Measurements from ENCODE around the gene FBXL17.

The FBXL17 gene

DNA sequence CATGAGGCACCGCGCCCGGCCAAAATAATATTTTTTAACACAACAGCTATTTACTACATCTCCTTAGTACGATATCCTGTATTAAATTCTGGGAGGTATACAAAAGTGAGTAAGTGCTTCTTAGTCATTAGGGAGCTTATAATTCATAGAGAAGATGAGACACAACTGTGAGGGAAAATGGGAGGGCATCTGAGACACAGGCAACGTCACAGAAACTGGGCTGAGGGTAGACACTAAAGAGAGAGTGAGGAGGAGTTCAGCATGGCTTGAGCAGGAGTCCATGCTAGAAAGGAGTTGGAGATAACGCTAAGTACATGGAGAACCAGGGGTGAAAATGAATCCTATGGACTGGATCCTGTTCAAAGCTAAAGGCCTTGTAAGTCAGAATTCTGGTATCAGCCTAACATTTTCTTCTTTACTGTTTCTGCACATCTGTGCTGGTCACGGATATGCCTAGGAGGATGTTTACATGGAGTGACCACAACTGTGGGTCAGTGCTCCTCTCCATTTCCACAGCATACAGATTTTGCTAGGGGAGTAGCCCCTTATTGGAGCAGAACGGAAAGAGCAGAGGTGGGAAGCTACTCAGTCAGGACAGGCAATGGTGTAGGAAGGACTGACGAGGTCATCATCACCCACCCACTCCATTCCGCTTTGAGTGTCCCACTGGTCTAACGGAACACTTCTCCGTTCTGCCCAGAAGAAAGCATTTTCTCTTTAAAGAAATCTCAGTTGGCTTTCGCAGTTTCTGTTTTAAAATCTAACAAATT, 400.8 kb downstream of the FBXL17 start:
- DNase-seq, result no peak

DNA sequence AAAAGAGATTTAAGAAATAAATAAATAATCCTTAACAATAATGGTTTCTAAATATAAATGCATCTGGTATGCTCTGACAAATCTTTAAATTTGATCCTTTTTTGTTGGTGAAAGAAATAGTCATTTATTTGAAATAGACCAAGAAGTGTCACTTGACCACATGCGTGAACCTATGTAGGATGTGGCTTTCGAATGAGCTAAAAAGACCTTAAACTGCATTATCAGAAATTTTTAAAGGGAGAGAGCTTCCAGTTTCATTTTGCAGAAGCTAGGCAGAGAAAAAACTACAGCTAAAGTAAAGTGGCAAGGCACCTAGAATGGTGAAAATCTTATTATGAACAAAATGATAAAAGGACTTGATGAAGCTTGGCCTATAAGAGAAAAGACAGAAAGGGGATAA, 402.0 kb downstream of the FBXL17 start:
- DNase-seq, result no peak

DNA sequence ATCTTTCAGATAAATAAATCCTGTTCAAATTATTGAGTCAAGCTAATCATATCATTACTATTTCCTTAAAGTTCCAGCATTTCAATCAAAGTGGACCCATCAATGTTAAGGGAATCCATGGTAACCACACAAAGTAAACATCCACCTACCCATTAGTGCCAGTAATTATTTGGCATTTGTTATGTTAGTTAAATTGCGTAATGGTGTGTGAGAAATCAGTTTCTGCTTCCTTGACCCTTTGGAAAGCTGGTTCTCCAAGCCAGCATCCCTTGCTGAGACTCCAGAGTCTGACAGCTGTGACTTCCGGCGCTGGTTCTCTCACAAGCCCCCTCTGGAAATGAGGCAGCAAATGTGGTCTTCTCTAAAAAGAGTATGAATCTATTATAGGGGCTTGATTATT, 402.6 kb downstream of the FBXL17 start:
- DNase-seq, result no peak

DNA sequence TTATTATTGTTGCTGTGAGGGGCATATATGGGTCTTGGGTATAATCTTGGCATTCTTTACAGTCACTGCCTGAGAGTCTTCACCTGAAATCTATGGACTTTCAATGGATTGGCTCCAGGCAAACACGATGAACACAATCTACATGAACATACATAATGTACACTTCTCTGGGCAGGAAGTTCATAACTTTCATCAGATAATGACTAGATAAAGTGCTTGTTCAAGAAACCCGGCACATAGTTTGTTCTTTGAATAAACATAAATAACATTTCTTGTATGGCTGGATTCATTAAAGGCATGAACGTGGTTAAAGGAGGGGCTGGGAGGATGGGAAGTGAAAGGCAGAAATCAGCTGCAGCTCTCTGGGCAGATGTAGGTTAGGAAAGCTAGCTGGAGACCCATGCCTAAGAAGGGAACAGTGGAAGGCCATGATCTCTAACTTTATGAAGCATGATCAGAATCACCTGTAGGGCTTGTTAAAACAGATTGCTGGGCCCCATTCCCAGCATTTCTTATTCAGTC, 404.3 kb downstream of the FBXL17 start:
- DNase-seq, result no peak

DNA sequence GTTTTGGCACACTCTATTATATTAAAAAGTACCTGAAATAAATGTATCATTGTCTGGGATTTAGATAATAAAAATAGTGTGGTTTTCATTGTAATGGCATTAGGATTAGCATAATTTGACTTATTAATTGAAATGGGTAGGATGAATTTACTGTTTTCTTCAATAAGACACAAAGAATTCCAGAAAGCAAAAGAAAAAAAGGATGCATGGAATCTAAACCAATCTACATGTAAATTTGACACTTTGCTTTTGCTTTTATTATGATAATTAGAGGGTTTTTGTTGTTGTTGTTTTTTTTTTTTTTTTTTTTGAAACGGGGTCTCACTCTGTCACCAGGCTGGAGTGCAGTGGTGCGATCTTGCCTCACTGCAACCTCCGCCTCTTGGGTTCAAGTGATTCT, 406.3 kb downstream of the FBXL17 start:
- DNase-seq, result no peak

DNA sequence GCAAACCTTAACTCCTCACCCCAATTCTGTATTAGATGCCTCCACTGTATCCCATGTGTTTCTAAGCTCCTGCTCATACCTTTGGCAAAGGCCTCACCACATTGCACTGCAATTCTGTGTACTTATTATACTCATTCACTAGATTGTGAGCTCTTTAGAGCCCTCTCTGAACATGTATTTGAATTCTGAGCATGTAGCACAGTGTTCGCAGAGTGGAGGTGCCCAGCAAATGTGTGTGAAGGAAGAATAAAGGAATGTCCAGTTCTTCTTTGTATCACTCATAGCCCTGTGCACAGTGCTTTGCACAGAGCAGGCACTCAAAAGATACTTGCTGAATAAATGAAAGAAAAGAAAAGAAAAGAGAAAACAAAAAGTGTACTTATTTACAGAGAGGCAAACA, 410.1 kb downstream of the FBXL17 start:
- no peak for DNase-seq

DNA sequence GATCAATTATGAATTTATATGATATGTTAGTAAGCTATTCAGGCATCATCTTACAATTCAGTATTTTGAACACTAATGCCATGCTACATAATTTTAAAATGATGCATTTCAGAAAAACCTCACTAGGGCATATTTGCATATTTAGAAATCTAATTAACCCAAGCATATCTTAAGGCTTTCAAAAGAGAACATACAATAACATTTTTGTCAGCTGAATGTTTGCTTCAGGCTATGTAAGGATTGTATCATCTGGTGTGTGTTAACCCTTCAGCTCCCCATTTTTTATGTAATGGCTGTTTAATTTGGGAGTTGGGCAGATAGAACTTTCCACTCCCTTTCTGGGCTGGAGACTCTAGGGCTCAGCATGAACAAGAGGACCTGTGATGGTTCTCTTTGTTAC, 412.1 kb downstream of the FBXL17 start:
- DNase-seq, result peak; percentile 12

DNA sequence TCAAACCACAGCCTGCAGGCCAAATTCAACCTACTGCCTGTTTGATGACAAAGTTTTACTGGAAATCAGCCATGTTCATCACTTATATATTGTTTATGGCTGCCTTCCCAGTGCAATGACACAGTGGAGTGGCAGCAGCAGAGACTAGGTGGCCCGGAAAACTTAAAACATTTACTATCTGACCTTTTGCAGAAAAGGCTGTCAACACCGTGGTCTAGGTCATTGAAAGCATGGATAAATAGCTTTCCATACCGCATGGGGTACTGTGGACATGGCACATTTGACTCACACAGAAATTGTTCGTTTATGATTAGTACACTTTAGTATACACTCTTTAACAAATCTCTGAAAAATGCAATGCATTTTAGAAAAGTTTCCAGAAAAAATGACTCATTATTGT, 412.9 kb downstream of the FBXL17 start:
- DNase-seq, result peak; percentile 82

DNA sequence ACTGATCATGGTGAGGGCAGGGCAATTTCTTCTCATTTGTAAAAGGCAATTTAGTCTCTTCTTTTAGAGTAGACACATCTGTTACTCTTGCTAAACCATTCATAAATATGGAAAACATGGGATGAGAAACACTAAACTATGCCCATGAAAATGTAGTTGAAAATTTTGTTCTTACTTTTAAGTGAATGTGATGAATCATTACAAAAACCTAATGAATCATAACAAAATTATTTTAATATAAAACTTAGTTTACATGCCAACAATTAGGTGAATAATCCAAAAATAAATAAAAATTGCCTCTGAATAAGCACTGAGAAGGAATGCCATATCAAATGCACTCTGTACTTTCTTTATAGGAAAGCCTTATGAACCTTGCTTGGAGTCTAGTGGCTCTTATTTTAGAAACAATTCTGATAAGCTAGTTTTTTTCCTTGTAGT, 413.5 kb downstream of the FBXL17 start:
- peak; percentile 18 for DNase-seq

DNA sequence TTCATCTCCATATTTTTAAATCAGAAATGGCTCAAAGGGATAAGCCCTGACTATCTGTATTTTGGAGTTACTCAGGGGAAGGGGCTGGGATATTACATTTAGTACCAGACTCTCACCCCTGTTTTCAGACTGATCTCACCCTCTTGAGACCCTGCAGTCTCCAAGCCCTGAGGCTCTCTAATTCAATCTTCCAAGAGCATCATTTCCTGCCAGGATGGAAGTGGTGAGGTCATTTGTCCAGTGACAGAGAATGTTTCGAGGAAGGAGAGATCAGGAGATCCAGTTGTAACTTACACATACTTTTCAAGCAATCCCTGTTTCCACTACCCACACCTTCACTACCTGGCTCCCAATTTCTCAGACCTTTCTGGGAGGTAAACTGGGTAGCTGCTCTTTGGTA, 415.7 kb downstream of the FBXL17 start:
- no peak for DNase-seq

DNA sequence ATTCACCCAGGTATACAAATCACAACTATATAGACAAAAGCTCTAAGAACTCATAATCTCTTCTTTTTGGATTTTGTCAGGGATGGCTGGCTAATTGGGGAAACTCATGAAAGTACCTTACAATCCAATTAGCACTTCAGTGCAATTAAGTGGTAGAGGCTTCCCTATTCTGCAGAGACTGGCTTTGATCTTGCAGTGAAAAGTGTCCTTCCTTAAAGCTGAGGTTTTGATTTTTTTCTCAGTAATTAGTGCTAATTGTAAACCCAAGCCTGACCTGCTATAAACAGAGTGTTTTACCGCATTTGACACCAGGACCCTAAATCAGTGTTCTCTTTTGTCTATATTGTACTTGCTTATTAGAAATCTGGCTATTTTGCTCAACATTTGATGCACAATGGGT, 417.2 kb downstream of the FBXL17 start:
- no peak for DNase-seq

DNA sequence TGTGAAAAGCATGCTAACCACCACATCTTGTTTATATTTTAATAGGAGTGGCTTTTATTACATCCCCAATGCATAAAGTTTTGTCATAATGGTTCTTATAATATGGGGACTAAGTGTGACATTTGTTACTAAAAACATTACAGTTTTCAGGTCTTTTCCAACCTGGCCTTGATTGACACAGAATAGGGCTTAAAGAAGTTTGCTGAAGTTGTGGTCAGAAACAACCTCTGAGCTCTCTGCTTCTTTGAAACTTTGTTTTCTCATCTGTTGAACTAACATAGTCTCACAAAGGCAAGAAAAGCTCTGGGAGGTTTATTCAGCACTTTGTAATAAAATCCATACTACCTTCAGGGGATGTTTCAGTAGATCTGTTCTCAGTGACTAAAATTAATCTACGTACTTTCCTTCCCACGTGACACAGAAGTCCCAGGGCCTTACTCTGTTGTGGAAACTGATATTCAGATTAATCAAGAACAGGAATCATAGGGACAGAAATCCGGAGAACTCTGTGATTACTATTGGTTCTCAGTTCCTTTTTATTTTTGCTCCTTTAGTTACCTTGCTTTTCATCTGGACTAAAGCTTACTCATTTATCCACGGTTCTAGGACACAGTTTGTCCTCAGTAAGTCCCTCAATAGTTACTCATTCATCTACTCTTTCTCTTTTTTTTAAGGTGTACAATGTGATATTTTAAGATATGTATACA, 422.2 kb downstream of the FBXL17 start:
- no peak for DNase-seq

DNA sequence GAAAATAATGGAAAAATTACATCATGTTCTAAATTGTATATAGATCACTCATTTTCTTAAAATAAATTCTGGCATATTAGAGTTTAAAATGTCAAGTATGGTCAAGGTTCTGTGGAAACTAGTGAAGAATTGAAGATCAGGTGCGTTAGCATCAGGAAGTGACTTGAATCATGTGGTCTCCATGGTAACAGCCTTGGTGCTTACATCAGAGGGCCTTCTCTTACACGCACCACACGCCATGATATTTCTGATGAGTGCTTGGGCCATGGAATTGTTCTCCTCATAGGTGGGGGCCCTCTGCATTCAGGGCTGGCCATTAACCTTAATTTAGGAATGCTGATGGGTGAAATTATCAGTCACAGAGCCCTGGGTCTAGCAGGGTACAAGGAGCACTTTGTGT, 423.0 kb downstream of the FBXL17 start:
- DNase-seq, result no peak

DNA sequence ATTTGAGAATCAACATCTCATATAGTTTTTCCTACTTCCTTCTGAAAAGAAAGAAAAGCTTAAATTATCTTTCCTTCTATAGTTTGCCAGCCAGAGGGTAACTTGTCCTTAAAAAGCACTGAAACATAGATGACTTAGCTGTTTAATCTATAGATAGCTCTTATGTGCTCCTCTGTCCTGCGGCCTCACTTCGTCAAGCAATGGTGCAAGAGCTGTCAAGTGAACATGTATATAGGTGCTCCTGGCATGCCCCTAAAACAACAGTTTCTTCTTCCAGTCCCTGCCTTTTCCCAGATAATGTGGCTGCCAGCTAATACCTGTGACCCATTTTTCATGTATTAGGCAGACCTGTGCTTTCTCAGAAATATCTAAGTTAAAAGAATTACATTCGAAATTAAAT, 423.5 kb downstream of the FBXL17 start:
- DNase-seq, result no peak

DNA sequence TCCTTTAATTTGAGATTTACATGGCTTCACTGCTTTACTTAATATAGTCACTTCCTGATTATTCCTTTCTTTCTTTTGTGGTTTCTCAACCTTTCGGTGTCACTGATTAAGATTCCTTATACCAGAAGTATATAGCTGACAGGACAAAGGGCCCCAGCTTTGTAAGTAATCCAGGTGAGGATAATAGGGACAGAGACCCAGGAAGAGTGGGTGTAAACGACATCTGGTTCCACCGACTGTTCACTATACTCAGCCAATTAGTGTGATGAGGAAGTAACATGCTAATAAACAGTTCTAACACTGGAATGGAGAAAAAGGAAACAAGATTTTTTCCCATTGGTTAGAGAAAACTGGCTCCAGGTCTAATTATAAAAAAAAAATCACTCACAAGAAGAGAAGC, 424.8 kb downstream of the FBXL17 start:
- no peak for DNase-seq

DNA sequence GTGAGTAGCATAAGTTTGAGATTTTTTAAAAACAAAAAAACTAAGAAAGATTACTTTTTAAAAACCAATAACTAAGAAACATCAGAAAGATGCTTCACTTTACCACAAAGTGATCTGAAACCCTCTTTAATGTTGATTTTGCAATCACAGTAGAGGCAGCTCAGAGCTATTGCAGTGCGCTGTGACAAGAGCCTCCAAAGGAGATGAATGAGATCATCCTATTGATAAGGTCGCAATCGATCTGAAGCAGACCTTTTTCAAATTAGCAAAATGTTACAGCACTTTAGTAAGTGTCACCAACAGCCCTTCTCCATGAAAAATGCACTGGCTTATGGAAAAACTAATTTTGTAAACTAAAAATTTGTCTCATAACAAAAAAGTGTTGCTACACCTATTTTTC, 426.6 kb downstream of the FBXL17 start:
- no peak for DNase-seq

DNA sequence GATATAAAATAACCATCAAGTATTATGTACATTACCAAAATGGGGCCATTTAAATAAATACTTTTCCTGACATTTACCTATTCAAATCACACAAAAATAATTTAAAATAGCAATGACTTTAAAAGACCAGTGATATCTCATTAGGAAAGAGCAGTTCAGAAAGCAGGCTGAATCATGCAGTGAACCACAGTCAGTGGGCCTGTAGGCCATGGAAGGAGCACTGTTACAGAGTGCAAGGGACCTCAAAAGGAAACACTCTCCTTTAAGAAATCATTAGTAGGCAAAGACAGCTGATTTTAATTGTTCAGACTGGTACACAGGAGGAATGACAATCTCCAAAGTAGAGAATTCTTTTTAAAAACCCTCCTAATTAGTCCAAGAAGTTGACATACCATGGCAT, 427.6 kb downstream of the FBXL17 start:
- no peak for DNase-seq

DNA sequence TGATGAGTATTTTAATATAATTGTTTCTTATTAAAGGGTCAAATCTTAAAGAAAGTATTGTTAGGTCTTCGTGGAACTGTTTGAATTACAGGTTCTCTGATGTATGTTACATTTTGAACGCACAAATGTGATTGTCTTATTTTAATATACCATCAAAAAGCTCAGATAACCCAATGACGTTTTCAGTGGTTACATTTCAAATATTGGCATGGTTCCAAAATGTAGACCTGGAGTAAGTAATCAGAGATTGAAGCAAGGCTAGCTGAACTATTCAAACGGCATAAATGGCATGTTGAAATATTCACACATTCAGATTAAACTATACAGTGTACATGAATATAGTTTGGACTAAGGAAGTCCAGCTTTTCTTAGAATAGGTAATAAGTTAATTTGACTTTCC, 429.4 kb downstream of the FBXL17 start:
- DNase-seq, result no peak

DNA sequence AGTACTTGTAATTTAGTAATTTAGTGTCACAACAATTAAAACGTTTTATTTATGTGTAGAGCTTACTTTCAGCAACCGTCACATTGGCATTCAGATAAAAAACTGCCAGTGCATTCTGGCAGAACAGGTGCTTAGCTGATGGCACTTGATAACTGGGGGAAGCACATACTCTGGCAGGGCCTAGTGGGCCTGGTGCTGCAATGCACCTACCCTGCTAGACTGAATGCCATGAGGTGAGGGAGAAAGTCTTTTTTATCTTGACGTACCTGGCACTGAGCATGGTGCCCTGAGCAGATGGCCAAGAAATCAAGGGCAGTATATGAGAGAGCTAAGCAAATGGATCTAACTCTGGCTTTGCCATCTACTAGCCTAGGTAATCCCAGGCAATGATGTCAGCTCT, 430.6 kb downstream of the FBXL17 start:
- no peak for DNase-seq

DNA sequence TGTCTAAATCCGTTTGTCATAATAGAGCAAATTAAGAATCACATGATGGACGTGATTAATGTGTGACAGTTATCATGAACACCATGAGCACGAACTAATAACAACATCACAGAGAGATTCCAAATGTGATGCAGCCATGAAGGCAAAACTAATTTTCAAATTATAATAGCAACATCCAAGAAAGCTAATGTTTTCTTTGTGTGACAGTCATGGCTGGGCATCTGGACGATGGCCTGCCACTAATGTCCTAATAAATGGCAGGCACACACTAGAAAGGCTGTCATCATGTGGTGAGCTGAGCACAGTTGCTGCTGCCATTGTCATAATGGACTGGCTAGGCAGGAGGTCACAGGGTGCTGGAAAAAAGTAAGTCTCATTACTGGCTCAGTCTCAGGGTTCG, 431.1 kb downstream of the FBXL17 start:
- DNase-seq, result no peak

DNA sequence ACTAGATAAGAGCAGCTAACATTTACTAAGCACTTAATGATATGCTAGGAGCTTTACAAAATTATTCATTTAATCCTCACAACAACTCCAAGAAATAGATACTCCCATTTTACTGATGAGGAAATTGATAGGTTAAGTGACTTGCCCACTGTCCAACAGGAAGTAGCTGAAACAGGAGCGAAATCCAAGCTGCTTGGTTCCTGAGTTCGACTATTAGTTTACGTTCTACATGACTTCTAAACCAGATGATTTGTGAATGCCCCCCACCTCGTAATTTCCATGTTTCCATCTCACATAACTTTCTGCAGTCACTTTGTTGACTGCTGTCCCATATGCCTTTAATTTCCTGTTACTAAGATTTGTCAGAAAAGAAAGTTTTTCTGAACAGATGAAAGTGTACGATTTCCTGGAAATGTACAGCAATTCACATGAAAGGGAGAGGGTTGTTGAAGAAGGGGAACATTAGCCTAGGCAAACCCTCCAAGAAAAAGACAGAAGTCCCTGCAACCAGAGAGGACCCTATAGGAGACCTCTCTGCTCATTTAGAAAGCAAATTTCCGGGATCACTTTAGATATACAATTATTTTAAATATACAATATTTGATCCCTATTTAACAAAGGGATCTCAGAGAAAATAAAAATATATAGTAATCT, 432.1 kb downstream of the FBXL17 start:
- DNase-seq, result peak; percentile 5

DNA sequence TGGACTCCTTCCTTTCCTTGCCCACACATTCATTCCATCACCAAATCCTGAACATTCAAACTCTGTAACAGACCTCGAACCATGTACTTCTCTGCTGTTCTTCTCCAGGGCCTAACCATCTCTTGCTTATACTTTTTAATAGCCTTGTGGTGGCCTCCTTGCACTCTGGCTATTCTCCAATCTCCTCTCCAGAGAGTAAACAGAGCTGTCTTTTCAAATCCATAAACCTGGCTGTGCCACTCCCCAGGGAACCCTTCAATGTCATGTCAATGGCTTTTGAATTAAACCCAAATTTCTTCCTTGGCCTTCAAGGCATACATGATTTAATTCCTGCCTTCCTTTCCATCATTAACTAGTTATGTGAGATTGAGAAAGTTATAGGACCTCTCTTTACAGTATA, 433.5 kb downstream of the FBXL17 start:
- DNase-seq, result no peak

DNA sequence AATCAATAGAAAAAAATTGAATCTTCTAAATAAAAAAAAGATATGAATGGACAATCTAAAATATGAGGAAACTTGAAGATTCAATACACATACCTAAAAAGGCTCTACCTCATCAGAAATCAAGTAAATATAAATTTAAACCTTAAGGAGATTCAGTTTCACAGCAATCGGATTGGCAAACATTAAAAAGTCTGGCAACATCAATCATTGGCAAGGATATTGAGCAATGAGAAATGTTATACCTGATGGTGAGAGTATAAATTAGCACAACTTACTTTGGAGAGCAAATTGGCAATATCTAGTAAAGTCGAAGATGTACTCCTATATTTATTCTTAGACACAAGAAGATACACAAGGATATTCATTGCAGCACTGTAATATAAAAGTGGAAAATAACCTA, 436.8 kb downstream of the FBXL17 start:
- no peak for DNase-seq

DNA sequence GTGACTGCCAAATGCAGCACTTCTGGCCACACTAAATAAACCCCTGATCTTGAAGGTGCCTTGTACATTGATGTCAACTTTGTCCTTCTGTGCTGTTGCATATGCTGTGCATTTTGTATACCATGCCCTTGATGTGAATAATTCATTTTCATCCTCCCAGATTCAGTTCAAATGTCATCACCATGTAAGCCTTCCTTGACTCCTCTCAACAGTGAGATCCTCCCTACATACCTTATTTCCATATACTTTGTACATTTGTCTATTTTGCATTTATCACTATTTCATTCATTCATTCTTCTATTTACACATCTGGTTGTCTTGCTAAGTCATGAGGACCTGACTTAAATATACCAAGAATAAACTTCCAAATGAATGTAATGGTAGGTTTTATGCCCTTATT, 438.0 kb downstream of the FBXL17 start:
- DNase-seq, result no peak
